GM08714 (cell line): ENCODE measurements around the gene NT5E.
"Not testable (repeated sequence)": the region's sequence is repeated elsewhere in the genome, so short reads cannot be mapped to it uniquely, and the experiment has no call there.

Source experiments
- H3K4me3 ChIP-seq: fragments of 200-500 bp; sonication (Bioruptor generic); 2 replicates; pipeline ENCODE4 v1.5.1; 2014; ENCODE audit warnings: mild to moderate bottlenecking, low read length, inconsistent platforms
- ZNF274 ChIP-seq: IDR thresholded peaks from 2 replicates; pipeline ENCODE4 v1.6.1; 2012; ENCODE audit warnings: mild to moderate bottlenecking, low read depth, low read length

NT5E gene

DNA sequence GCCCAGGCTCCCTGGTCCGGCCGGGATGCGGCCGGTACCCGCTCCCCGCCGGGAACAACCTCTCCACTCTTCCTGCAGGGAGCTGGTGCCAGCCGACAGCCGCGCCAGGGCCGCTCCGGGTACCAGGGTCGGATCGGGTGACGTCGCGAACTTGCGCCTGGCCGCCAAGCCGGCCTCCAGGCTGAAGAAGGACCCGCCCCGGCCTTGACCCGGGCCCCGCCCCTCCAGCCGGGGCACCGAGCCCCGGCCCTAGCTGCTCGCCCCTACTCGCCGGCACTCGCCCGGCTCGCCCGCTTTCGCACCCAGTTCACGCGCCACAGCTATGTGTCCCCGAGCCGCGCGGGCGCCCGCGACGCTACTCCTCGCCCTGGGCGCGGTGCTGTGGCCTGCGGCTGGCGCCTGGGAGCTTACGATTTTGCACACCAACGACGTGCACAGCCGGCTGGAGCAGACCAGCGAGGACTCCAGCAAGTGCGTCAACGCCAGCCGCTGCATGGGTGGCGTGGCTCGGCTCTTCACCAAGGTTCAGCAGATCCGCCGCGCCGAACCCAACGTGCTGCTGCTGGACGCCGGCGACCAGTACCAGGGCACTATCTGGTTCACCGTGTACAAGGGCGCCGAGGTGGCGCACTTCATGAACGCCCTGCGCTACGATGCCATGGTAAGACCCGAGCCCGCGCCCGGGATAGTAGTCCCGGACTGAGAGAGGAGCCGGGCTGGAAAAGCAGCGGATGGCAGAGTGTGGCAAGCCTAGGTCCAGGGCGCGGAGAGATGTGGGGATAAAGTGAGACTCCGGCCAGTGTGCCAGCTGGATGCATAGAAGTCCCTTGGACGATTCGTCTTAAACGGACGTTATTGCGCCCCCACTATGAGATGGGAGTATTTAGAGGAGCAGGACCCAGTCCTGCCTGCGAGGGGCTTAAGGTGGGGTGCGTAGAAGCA lies at the start of gene NT5E:
Gene NT5E, plus strand, starts transcription at position 266 of the 942 bp plus-strand sequence. Its CDS starts 57 bp downstream, at position 323.
- no peak for TF ChIP-seq ZNF274
- H3K4me3 ChIP-seq, result peak within 1 kb of the TSS; percentile 87

GRCh38 chr6:85400331-85400730 lies 49.6 kb upstream of the NT5E start:
- no peak for TF ChIP-seq ZNF274
- H3K4me3 ChIP-seq, result no peak overlapping the region

DNA sequence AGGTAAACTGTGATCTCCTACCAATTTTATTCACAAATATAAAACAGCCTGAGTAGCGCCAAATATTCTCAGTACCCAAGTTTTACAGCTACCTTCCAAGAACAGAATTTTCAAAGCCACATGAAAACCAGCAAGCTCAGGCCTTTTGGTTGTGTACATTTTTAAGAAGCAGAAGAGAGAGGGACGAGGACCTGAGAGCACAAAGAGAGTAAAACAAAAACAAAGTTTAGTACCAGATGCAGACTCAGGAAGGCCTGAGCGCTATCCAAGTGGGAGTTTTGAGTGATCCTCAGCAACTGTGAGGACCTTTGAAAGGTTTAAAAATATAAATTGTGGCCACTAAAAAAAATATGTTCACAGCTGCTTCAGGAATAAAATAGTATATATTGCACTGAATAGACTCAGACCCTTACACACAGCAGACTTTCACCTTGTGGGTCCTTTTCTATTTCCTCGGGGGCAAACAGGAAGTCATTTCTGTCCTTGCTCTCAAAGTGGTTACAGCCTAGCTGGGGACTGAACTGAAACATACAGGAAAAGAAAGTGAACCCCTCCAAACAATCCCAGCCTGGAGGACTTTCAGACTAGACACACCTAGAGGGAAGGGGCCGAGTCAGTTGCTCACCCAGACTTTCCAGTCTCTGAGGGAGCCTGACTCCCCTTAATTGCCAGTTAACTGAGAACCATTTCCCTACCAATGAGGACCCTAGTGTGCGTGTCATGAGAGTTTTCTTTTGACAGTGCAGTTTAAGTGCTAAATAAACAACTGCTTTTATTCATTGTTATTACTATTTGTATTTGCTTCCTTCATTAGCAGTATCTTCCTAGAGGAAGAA lies 48.5 kb upstream of the NT5E start:
- no peak for TF ChIP-seq ZNF274

GRCh38 chr6:85402071-85402470 lies 47.8 kb upstream of the NT5E start:
- H3K4me3 ChIP-seq, result no peak overlapping the region
- no peak for TF ChIP-seq ZNF274

More for the DNA sequence above, 48.5 kb upstream of the NT5E start:
- H3K4me3 ChIP-seq, result no peak overlapping the region

GRCh38 chr6:85402922-85403321 lies 47.0 kb upstream of the NT5E start:
- no peak for TF ChIP-seq ZNF274

DNA sequence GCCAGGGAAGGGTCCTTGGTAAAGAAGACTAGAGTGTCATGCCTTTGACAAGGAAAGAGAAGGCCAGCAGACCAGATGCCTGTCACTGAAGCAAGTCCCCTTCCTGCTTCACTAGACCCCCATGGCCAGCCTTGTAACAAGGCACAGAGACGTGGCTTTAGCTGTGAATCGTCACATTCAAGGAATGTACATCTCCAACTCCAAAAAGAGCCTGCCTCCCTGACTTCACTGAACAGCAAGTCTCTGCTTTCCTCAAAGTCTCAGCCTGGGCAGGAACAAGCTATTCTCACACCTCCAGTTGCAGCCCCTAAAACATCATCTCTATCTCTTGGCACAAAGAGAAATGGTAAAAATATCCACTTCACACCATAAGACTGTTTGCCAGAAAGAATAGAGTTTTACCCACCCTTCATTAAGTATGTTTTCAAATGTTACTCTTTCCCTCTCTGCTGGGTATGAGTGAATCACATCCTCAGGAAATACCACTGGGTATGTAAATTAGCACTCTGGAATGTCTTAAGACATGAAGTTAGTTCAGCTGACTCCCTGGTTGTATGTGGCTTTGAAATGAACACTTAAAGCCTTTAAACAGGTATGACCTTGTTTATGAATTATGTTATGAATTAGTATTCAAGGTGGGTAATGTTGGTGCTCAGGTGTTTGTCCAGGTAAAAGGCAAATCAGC lies 46.4 kb upstream of the NT5E start:
- no peak overlapping the region for H3K4me3 ChIP-seq
- TF ChIP-seq ZNF274, result no peak

More at GRCh38 chr6:85402922-85403321, 47.0 kb upstream of the NT5E start:
- no peak overlapping the region for H3K4me3 ChIP-seq

- H3K4me3 ChIP-seq, result not testable (repeated sequence)
These were observed 45.8 kb upstream of the NT5E start for GRCh38 chr6:85404016-85404563.

GRCh38 chr6:85404564-85405174 lies 45.2 kb upstream of the NT5E start:
- no peak for TF ChIP-seq ZNF274
- H3K4me3 ChIP-seq, result no peak overlapping the region; the same call in 1 of the 2 replicates

DNA sequence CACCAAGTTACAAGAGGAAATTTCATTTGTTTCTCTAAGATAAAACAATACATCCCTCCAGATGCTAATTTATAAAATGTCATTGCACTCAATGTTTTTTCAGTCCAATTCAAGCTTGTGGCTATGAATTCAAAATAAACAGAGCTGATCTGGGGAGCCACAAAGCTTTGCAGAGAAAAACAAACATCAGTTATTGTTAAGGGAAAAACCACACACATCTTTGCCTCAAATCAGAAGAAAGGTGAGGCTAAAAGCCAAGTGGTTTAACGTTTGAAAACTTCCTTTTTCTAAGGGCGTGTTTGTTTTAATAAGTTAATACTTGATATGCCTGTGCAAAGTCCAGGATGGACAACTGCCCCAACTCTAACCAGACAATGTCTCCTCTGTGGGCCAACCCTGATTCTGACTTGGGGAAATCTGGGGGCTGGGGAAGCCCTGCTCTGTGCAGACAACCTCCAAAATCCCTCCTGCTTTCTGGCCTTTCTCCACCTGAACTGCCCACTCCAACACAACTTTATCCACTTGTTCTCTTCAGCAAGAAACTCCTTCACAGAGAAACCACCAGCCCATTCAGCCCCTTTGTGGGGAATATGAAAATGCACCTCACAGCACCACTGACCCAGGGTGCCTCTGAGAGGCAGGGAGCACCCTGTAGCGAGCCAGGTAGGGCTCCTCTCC lies 44.6 kb upstream of the NT5E start:
- H3K4me3 ChIP-seq, result no peak overlapping the region; the same call in 1 of the 2 replicates
- no peak for TF ChIP-seq ZNF274

DNA sequence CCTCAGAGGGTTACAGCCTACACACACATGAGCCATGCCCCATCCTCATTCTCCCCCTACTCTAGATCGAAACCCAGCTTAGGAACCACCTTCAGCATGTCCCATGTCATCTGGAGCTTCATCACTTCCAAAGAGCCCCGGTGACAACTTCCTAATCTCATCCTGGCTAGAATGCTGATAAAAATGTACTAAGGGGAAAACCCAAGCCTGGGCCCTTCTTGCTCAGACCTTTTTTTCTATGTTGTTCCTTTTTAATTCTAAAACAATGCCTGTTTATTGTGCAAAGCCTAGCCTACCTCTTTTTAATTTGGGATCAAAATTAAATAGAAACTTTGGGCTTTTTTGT lies 44.1 kb upstream of the NT5E start:
- no peak overlapping the region; the same call in 1 of the 2 replicates for H3K4me3 ChIP-seq
- TF ChIP-seq ZNF274, result no peak

DNA sequence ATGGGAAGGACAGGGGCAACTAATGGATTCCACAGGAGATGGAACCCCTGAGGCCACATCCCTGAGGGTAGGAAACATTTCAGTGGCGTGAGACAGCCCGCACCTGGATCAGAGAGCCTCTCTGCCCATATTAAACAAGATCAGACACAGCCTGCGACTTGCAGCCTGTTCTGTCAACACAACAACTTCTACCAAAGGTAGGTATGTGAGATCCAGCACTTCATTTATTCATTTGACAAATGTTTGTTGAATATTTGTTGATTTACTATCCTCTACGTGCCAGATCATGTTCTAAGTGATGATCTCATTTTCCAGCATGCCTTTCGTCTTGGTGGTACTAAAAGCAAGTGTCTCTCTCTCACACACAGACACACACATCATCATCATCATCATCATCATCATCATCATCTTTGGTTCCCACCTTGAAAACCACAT lies 43.2 kb upstream of the NT5E start:
- TF ChIP-seq ZNF274, result no peak

GRCh38 chr6:85408039-85408438 lies 41.8 kb upstream of the NT5E start:
- H3K4me3 ChIP-seq, result no peak overlapping the region
- TF ChIP-seq ZNF274, result no peak

More for the DNA sequence above, 43.2 kb upstream of the NT5E start:
- no peak overlapping the region for H3K4me3 ChIP-seq

GRCh38 chr6:85412911-85413430 lies 36.9 kb upstream of the NT5E start:
- TF ChIP-seq ZNF274, result no peak
- H3K4me3 ChIP-seq, result no peak overlapping the region
